Panc1 (cell line): Measurements from ENCODE around the gene RRP9. TPM values are rescaled to one million over a fixed set of nuclear protein-coding genes. Genes with fewer than 3 reads are reported as not detected.

Experiments used
- ATAC-seq: fragments of 200-7000 bp; cut with Tn5 transposase; 2 replicates; pipeline ENCODE4 v1.9.1; 2020; ENCODE audit warnings: mild to moderate bottlenecking, moderate library complexity
- BruUV-seq: library from RNA; stranded (reverse); fragments of 400-500 nt; replicated peaks from 2 replicates; lab custom pipeline; 2021; lab: Mats Ljungman, UMichigan
- CTCF ChIA-PET: fragments of 300-600 bp; sonication (Branson Sonifier 250); formaldehyde crosslinking; loops from one replicate; lab custom pipeline; 2022; ENCODE audit warnings: antibody characterized with exemption; lab: Charles Lee
- POLR2A ChIA-PET: fragments of 300-600 bp; sonication (Branson Sonifier 250); formaldehyde crosslinking; loops from one replicate; lab custom pipeline; 2022; ENCODE audit warnings: antibody characterized with exemption; lab: Charles Lee
- DNase-seq: peaks from one replicate; pipeline ENCODE4 v3.0.0-alpha.2; 2010; ENCODE audit warnings: low read depth, low spot score
- H3K27ac ChIP-seq: 2 replicates; pipeline ENCODE4 v1.5.1; 2011; ENCODE audit warnings: mild to moderate bottlenecking, low read length, inconsistent platforms
- H3K27me3 ChIP-seq: fragments of 200-500 bp; sonication (Bioruptor generic); 2 replicates; pipeline ENCODE4 v1.6.0; 2014; ENCODE audit warnings: low read length, inconsistent platforms; ENCODE audit not compliant: control insufficient read depth, insufficient read depth
- H3K36me3 ChIP-seq: fragments of 200-500 bp; sonication (Bioruptor generic); 2 replicates; pipeline ENCODE4 v1.5.1; 2014; ENCODE audit warnings: inconsistent platforms, mild to moderate bottlenecking, low read length, moderate library complexity; ENCODE audit not compliant: control insufficient read depth, insufficient read depth
- H3K4me1 ChIP-seq: 2 replicates; pipeline ENCODE4 v1.5.1; 2011; ENCODE audit warnings: inconsistent platforms, mild to moderate bottlenecking, low read length, moderate library complexity; ENCODE audit not compliant: control insufficient read depth, insufficient read depth
- H3K4me3 ChIP-seq, 2 experiments: 2 replicates each; pipeline ENCODE4 v1.5.1; 2011 to 2012; ENCODE audit warnings: low read depth in 2 of 2, low read length in 2 of 2, mild to moderate bottlenecking in 2 of 2, inconsistent platforms in 1 of 2, moderate library complexity in 1 of 2
- H3K9me3 ChIP-seq: fragments of 200-500 bp; sonication (Bioruptor generic); 2 replicates; pipeline ENCODE4 v1.5.1; 2014; ENCODE audit warnings: low read depth, mild to moderate bottlenecking, inconsistent platforms, low read length, moderate library complexity; ENCODE audit not compliant: control insufficient read depth, insufficient read depth
- CTCF ChIP-seq: fragments of 450-650 bp; IDR thresholded peaks from 2 replicates; pipeline ENCODE4 v1.5.1; 2017; ENCODE audit warnings: mild to moderate bottlenecking
- POLR2AphosphoS5 ChIP-seq: IDR thresholded peaks from 2 replicates; pipeline ENCODE4 v1.6.1; 2012; ENCODE audit warnings: mild to moderate bottlenecking, low read depth, low read length, moderate library complexity
- REST ChIP-seq, 2 experiments: IDR thresholded peaks; 2 replicates each; pipeline ENCODE4 v1.6.1; 2011 to 2012; ENCODE audit warnings: low read depth in 2 of 2, control low read depth in 1 of 2, low read length in 1 of 2, mild to moderate bottlenecking in 1 of 2, moderate library complexity in 1 of 2; ENCODE audit not compliant: insufficient read depth in 1 of 2
- SIN3A ChIP-seq: IDR thresholded peaks from 2 replicates; pipeline ENCODE4 v1.6.1; 2012; ENCODE audit warnings: low read depth, mild to moderate bottlenecking, low read length, moderate library complexity, borderline replicate concordance; ENCODE audit not compliant: insufficient read depth
- TCF7L2 ChIP-seq: IDR thresholded peaks from 2 replicates; pipeline ENCODE4 v1.6.1; 2011; ENCODE audit warnings: mild to moderate bottlenecking, low read depth, low read length, inconsistent platforms
- in situ Hi-C: cut with HindIII; loops from 2 replicates; pipeline ENCODE4 v1.10.0; 2016; ENCODE audit warnings: low sequenced_read_pairs, low pct_unique_long_range_greater_than_20kb
- intact Hi-C: fragments of 100-400 bp; cut with micrococcal nuclease; formaldehyde crosslinking; loops from one replicate; pipeline ENCODE4 v1.10.0; 2022; ENCODE audit not compliant: unreplicated experiment
- total RNA-seq: library from RNA; stranded (reverse); gene quantifications from one replicate; pipeline ENCODE4 v1.2.1, GENCODE V29; 2021; ENCODE audit not compliant: unreplicated experiment

RRP9 gene
- total RNA-seq, 1 experiment from 2014 or later: 54.5 TPM

- CTCF ChIA-PET: interaction anchor here (0.5 kb wide), 1 partner anchor 116 kb away, joined by 3 read pairs; no protein-coding TSS in a partner anchor
- ATAC-seq (no peak), DNase-seq (no peak)
- no peak for TF ChIP-seq TCF7L2
- no peak for TF ChIP-seq SIN3A
- no peak for TF ChIP-seq REST (IDR thresholded peaks at IDR 0.05; ENCODE audit: insufficient read depth in 1 of 2, low read depth in 2 of 2, low read length in 1 of 2)
- no peak for TF ChIP-seq CTCF
- no peak for TF ChIP-seq POLR2AphosphoS5
- in situ Hi-C loops (no loop called here), intact Hi-C loops (no loop called here)
- H3K9me3 ChIP-seq: no peaks in the 10 kb centered on the region
- peaks cover 12% of the 10 kb centered on the region for H3K4me1 ChIP-seq
- no peak overlapping the region for H3K27ac ChIP-seq
- H3K4me3 ChIP-seq: no peak overlapping the region
- BruUV-seq: no TSS peak
- no peaks in the 10 kb centered on the region for H3K36me3 ChIP-seq
- POLR2A ChIA-PET: no interaction called here
- no peaks in the 10 kb centered on the region for H3K27me3 ChIP-seq
These were observed 44.6 kb upstream of the RRP9 start for GRCh38 chr3:51986010-51986947.

- in situ Hi-C loops (no loop called here), intact Hi-C loops (no loop called here)
- DNase-seq: no peak
- no peak for ATAC-seq
- Histone ChIP-seq H3K27ac (no peak overlapping the region), H3K27me3 (no peaks in the 10 kb centered on the region), H3K4me3 (no peak overlapping the region), H3K36me3 (no peaks in the 10 kb centered on the region), H3K9me3 (no peaks in the 10 kb centered on the region), H3K4me1 (peaks cover 12% of the 10 kb centered on the region)
- no peak for TF ChIP-seq POLR2AphosphoS5
- TF ChIP-seq TCF7L2: no peak
- TF ChIP-seq CTCF: no peak
- TF ChIP-seq SIN3A: no peak
- no peak for TF ChIP-seq REST (IDR thresholded peaks at IDR 0.05; ENCODE audit: insufficient read depth in 1 of 2, low read depth in 2 of 2, low read length in 1 of 2)
- ChIA-PET POLR2A (no interaction called here), CTCF (interaction anchor here (0.7 kb wide), 1 partner anchor 18 kb away, joined by 8 read pairs; the partner anchor contains the start of gene PCBP4)
- no TSS peak for BruUV-seq
These were observed 43.4 kb upstream of the RRP9 start for GRCh38 chr3:51985063-51985462.
